ENCODE measurements around the gene KCNJ13.

The KCNJ13 gene

GRCh38 chr2:232767866-232768265 lies 8.5 kb downstream of the KCNJ13 start:
- peaks cover 23% of the 10 kb centered on the region for H3K36me3 ChIP-seq
- TF ChIP-seq CTCF (IDR thresholded peaks at IDR 0.05; ENCODE audit: low read depth, low read length) = no peak
- no peaks in the 10 kb centered on the region for H3K27me3 ChIP-seq
- no peak overlapping the region for H3K4me3 ChIP-seq (ENCODE audit: low read depth, low read length)
- DNase-seq = no peak
- no peaks in the 10 kb centered on the region for H3K4me1 ChIP-seq
- H3K9me3 ChIP-seq = no peaks in the 10 kb centered on the region

- Histone ChIP-seq H3K27me3 (no peaks in the 10 kb centered on the region), H3K9me3 (no peaks in the 10 kb centered on the region), H3K4me3 (ENCODE audit: low read depth, low read length) (no peak overlapping the region), H3K36me3 (peaks cover 19% of the 10 kb centered on the region), H3K4me1 (no peaks in the 10 kb centered on the region)
- peak; percentile 76 for TF ChIP-seq CTCF (IDR thresholded peaks at IDR 0.05; ENCODE audit: low read depth, low read length)
- DNase-seq = peak; percentile 27
Measured at GRCh38 chr2:232761301-232761907, 15.0 kb downstream of the KCNJ13 start.

DNA sequence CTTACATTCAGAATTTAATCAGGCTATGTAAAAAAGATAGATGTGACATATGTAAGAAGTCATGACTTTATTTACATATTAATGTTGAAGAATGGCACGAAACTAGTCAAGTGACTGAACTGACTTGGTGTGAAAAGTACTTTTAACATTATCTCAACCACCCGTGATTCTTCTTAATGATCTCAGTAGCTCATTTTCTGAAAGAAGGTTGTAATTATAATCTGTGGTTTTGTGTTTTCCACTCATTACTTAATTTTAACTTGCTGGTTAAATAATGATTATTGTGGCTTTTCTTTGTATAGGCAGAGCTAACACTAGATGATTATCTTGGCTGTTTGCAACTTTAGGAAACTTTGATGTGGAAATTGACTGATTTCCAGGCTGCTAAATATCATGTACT lies 18.5 kb downstream of the KCNJ13 start:
- Histone ChIP-seq H3K4me1 (no peaks in the 10 kb centered on the region), H3K4me3 (ENCODE audit: low read depth, low read length) (no peak overlapping the region), H3K27me3 (no peaks in the 10 kb centered on the region), H3K36me3 (peaks cover 24% of the 10 kb centered on the region), H3K9me3 (no peaks in the 10 kb centered on the region)
- no peak for DNase-seq
- no peak for TF ChIP-seq CTCF (IDR thresholded peaks at IDR 0.05; ENCODE audit: low read depth, low read length)

DNA sequence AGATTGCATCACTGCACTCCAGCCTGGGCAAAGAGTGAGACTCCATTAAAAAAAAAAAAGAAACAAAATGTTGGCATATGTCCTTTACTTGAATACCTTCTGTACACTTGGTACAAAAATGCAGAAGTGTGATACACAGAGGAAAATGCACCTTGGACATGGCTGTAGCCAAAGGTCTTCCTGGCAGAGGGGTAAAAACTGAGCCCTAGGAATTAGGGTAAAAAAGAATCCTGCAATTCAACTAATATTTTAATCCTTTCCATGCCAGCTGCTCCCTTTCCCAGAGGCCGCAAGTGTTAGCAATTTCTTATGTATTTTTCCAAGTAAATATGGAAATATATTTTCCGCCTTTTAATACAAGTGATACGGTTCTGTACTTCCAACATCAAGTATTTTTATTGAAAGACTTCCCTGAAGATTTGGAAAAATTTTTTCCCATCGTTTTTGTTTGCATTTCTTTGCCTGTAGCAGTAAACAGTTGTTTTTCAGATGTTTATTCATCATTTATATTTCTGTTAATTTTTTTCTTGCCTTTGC lies 26.2 kb downstream of the KCNJ13 start:
- H3K4me3 ChIP-seq (ENCODE audit: low read depth, low read length) = no peak overlapping the region
- H3K9me3 ChIP-seq = no peaks in the 10 kb centered on the region
- no peaks in the 10 kb centered on the region for H3K4me1 ChIP-seq
- H3K36me3 ChIP-seq = peaks cover 38% of the 10 kb centered on the region
- H3K27me3 ChIP-seq = no peaks in the 10 kb centered on the region
- no peak for DNase-seq
- TF ChIP-seq CTCF (IDR thresholded peaks at IDR 0.05; ENCODE audit: low read depth, low read length) = no peak

DNA sequence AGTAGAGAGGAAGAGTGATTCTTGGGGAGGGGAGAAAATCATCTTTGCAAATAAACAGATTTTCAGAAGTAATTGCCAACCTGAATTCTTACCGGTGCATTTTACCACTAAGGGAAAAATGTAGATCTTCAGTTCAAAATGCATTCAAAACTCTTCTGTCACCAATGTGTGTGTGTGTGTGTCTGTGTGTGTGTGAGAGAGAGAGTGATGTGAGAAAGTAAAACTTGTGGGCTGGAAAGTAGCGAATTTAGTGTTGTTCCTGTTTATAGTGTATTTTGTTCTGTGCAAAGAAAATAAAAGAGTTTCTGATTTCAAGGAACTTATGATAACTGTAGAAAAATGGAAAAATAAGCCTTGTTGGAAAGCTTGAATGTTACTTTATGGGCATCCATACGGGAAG lies 27.0 kb downstream of the KCNJ13 start:
- Histone ChIP-seq H3K36me3 (peaks cover 35% of the 10 kb centered on the region), H3K27me3 (no peaks in the 10 kb centered on the region)

More for the DNA sequence above, 27.0 kb downstream of the KCNJ13 start:
- no peaks in the 10 kb centered on the region for H3K9me3 ChIP-seq
- H3K4me1 ChIP-seq = no peaks in the 10 kb centered on the region
- no peak overlapping the region for H3K4me3 ChIP-seq (ENCODE audit: low read depth, low read length)
- DNase-seq = no peak
- TF ChIP-seq CTCF (IDR thresholded peaks at IDR 0.05; ENCODE audit: low read depth, low read length) = no peak

Measured in BE2C (cell line).